ENCODE measurements around the gene ADGRB2. TPM values are rescaled to one million over a fixed set of nuclear protein-coding genes. Genes with fewer than 3 reads are reported as not detected.

Gene ADGRB2
- total RNA-seq, 1 donor from 2014 or later, result 0.40 TPM

- Mint-ChIP-seq H3K27me3 (peaks cover 21% of the 10 kb centered on the region), H3K9me3 (no peaks in the 10 kb centered on the region), H3K27ac (no peak overlapping the region), H3K4me3 (no peak overlapping the region), H3K4me1 (peaks cover 14% of the 10 kb centered on the region), H3K36me3 (ENCODE audit: low read depth) (no peaks in the 10 kb centered on the region)
- intact Hi-C loops (cut with micrococcal nuclease), result no loop called here
- DNase-seq, result no peak
These were observed 14.1 kb downstream of the ADGRB2 start for GRCh38 chr1:31749785-31750735.

GRCh38 chr1:31748365-31748764 lies 15.8 kb downstream of the ADGRB2 start:
- no peak for DNase-seq
- H3K4me3 Mint-ChIP-seq, result no peak overlapping the region
- H3K27me3 Mint-ChIP-seq, result peaks cover 21% of the 10 kb centered on the region
- no peaks in the 10 kb centered on the region for H3K9me3 Mint-ChIP-seq
- peaks cover 14% of the 10 kb centered on the region for H3K4me1 Mint-ChIP-seq
- H3K36me3 Mint-ChIP-seq (ENCODE audit: low read depth), result no peaks in the 10 kb centered on the region
- no peak overlapping the region for H3K27ac Mint-ChIP-seq
- intact Hi-C loops (cut with micrococcal nuclease), result no loop called here

- peaks cover 21% of the 10 kb centered on the region for H3K27me3 Mint-ChIP-seq
- H3K9me3 Mint-ChIP-seq, result no peaks in the 10 kb centered on the region
- no peak overlapping the region for H3K27ac Mint-ChIP-seq
- no peaks in the 10 kb centered on the region for H3K36me3 Mint-ChIP-seq (ENCODE audit: low read depth)
- intact Hi-C loops (cut with micrococcal nuclease), result no loop called here
- H3K4me3 Mint-ChIP-seq, result no peak overlapping the region
- H3K4me1 Mint-ChIP-seq, result peaks cover 14% of the 10 kb centered on the region
- DNase-seq, result no peak
These were observed 16.8 kb downstream of the ADGRB2 start for GRCh38 chr1:31747304-31747703.

- Mint-ChIP-seq H3K36me3 (ENCODE audit: low read depth) (no peaks in the 10 kb centered on the region), H3K4me3 (no peak overlapping the region), H3K27ac (no peak overlapping the region), H3K9me3 (no peaks in the 10 kb centered on the region), H3K4me1 (peaks cover 10% of the 10 kb centered on the region), H3K27me3 (peaks cover 17% of the 10 kb centered on the region)
- intact Hi-C loops (cut with micrococcal nuclease), result no loop called here
- DNase-seq, result no peak
These were observed 17.5 kb downstream of the ADGRB2 start for GRCh38 chr1:31746687-31747086.

- Mint-ChIP-seq H3K4me1 (peaks cover 7% of the 10 kb centered on the region), H3K9me3 (no peaks in the 10 kb centered on the region), H3K27me3 (peaks cover 13% of the 10 kb centered on the region), H3K27ac (no peak overlapping the region), H3K4me3 (no peak overlapping the region), H3K36me3 (ENCODE audit: low read depth) (no peaks in the 10 kb centered on the region)
- no peak for DNase-seq
- intact Hi-C loops (cut with micrococcal nuclease), result loop anchor here (1.0 kb wide), 1 partner anchor 82 kb away; no protein-coding TSS in a partner anchor
These were observed 18.0 kb downstream of the ADGRB2 start for GRCh38 chr1:31745946-31746670.

GRCh38 chr1:31745096-31745945 lies 18.8 kb downstream of the ADGRB2 start:
- Mint-ChIP-seq H3K27ac (no peak overlapping the region), H3K9me3 (no peaks in the 10 kb centered on the region), H3K4me3 (no peak overlapping the region), H3K36me3 (ENCODE audit: low read depth) (no peaks in the 10 kb centered on the region), H3K27me3 (peaks cover 13% of the 10 kb centered on the region), H3K4me1 (no peaks in the 10 kb centered on the region)
- peak; percentile 88 for DNase-seq
- intact Hi-C loops (cut with micrococcal nuclease), result loop anchor here (1.0 kb wide), 1 partner anchor 81 kb away; no protein-coding TSS in a partner anchor

- no peak overlapping the region for H3K27ac Mint-ChIP-seq
- peaks cover 5% of the 10 kb centered on the region for H3K4me1 Mint-ChIP-seq
- no peak for DNase-seq
- H3K9me3 Mint-ChIP-seq, result no peaks in the 10 kb centered on the region
- intact Hi-C loops (cut with micrococcal nuclease), result no loop called here
- peaks cover 11% of the 10 kb centered on the region for H3K27me3 Mint-ChIP-seq
- H3K4me3 Mint-ChIP-seq, result no peak overlapping the region
- H3K36me3 Mint-ChIP-seq (ENCODE audit: low read depth), result no peaks in the 10 kb centered on the region
These were observed 19.8 kb downstream of the ADGRB2 start for GRCh38 chr1:31744165-31744888.

GRCh38 chr1:31742462-31743212 lies 21.5 kb downstream of the ADGRB2 start:
- Mint-ChIP-seq H3K36me3 (ENCODE audit: low read depth) (no peaks in the 10 kb centered on the region), H3K4me3 (no peak overlapping the region), H3K27me3 (peaks cover 7% of the 10 kb centered on the region), H3K4me1 (peaks cover 5% of the 10 kb centered on the region), H3K27ac (no peak overlapping the region), H3K9me3 (no peaks in the 10 kb centered on the region)
- intact Hi-C loops (cut with micrococcal nuclease), result no loop called here
- no peak for DNase-seq

- intact Hi-C loops (cut with micrococcal nuclease), result no loop called here
- Mint-ChIP-seq H3K4me3 (peak overlapping the region; percentile 48), H3K36me3 (ENCODE audit: low read depth) (no peaks in the 10 kb centered on the region), H3K27ac (peak overlapping the region; percentile 7), H3K27me3 (peaks cover 3% of the 10 kb centered on the region), H3K4me1 (peaks cover 5% of the 10 kb centered on the region), H3K9me3 (no peaks in the 10 kb centered on the region)
- peak; percentile 84 for DNase-seq
These were observed 24.8 kb downstream of the ADGRB2 start for GRCh38 chr1:31739346-31739745.

- intact Hi-C loops (cut with micrococcal nuclease), result no loop called here
- Mint-ChIP-seq H3K36me3 (ENCODE audit: low read depth) (no peaks in the 10 kb centered on the region), H3K4me3 (no peak overlapping the region), H3K4me1 (peaks cover 5% of the 10 kb centered on the region), H3K27ac (no peak overlapping the region), H3K27me3 (peaks cover 3% of the 10 kb centered on the region), H3K9me3 (no peaks in the 10 kb centered on the region)
- DNase-seq, result no peak
These were observed 27.5 kb downstream of the ADGRB2 start for GRCh38 chr1:31736675-31737074.

GRCh38 chr1:31735571-31735970 lies 28.6 kb downstream of the ADGRB2 start:
- peaks cover 3% of the 10 kb centered on the region for H3K27me3 Mint-ChIP-seq
- H3K9me3 Mint-ChIP-seq, result no peaks in the 10 kb centered on the region
- DNase-seq, result no peak
- H3K4me1 Mint-ChIP-seq, result peaks cover 5% of the 10 kb centered on the region
- H3K36me3 Mint-ChIP-seq (ENCODE audit: low read depth), result no peaks in the 10 kb centered on the region
- no peak overlapping the region for H3K4me3 Mint-ChIP-seq
- no peak overlapping the region for H3K27ac Mint-ChIP-seq
- intact Hi-C loops (cut with micrococcal nuclease), result no loop called here

GRCh38 chr1:31734582-31735107 lies 29.5 kb downstream of the ADGRB2 start:
- H3K27ac Mint-ChIP-seq, result no peak overlapping the region
- peaks cover 3% of the 10 kb centered on the region for H3K4me1 Mint-ChIP-seq
- H3K9me3 Mint-ChIP-seq, result no peaks in the 10 kb centered on the region
- no peak overlapping the region for H3K4me3 Mint-ChIP-seq
- DNase-seq, result no peak
- no peaks in the 10 kb centered on the region for H3K36me3 Mint-ChIP-seq (ENCODE audit: low read depth)
- H3K27me3 Mint-ChIP-seq, result peaks cover 3% of the 10 kb centered on the region
- intact Hi-C loops (cut with micrococcal nuclease), result no loop called here
